Stimulated activated CD4-positive, alpha-beta T cell treated with anti-CD3 and anti-CD28 coated beads, Interleukin-1b, Interleukin-23, amount 100 ng/mL, for 24 hours (primary cell): ENCODE data around the gene URB1.
"Not testable (repeated sequence)": the region's sequence is repeated elsewhere in the genome, so short reads cannot be mapped to it uniquely, and the experiment has no call there.

Experiments
- DNase-seq, 4 experiments: peaks; one replicate each; pipeline ENCODE4 v3.0.0-alpha.2; 2020; ENCODE audit warnings: low read depth in 4 of 4, low spot score in 1 of 4

Gene URB1

GRCh38 chr21:32298148-32298559, 94.7 kb downstream of the URB1 start:
- DNase-seq = no peak

DNA sequence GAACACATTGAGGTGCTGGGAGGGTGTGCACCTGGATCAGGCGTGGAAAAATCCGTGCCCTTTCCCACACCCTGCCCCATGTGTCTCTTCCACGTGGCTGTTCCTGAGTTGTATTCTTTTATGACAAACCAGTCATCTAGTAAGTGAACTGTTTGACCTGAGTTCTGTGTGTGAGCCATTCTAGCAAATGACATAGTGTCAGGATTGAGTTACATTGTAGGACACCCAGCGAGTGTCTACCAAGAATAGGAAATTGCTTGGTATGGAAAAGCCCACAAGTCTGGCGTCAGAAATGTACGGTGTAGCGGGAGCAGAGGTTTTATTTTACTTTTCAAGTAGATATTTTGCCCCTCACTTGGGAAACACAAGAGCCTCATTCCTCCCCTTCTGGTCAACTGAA, 95.4 kb downstream of the URB1 start:
- no peak for DNase-seq

DNA sequence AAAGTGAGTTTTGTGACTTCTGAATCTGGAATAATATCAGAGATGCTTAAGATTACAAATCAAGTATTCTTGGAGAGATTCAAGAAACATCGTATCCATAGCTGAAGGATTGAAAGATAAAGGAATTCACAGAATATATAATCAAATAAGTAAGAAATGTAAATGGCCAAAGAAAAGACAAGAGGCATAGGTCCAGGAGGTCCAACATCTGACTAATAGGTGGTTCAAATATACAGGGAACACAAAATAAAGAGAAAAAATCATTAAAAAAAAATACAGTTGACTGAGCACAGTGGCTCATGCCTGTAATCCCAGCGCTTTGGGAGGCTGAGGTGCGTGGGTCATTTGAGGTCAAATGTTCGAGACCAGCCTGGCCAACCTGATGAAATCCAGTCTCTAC, 107.3 kb downstream of the URB1 start:
- no peak for DNase-seq

GRCh38 chr21:32282992-32283391, 109.8 kb downstream of the URB1 start:
- no peak for DNase-seq

DNA sequence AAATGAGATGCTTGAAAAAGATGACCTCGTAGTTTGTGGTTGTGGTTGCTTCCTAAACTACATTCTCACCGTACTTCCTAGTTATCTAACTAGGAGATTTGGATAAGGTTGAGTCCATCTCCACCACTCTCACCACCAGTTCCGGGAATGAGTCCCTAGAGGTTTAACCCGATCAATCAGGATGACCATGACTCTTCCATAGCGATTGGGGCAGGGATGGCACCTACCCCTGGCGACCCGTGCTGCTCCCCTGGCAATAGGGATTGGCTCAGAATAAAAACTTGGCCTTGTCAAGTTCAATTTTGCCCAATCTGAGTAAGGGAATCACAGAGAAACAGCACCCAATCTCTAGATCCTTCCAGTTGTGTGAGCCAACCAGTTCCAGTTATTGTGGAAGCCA, 111.3 kb downstream of the URB1 start:
- no peak for DNase-seq

- no peak for DNase-seq
These were observed 113.5 kb downstream of the URB1 start for GRCh38 chr21:32279377-32279680.

GRCh38 chr21:32278518-32279376, 114.1 kb downstream of the URB1 start, which contains the start of gene MIS18A:
TSS of gene MIS18A (minus strand) at chr21:32279049. CDS start at chr21:32279014, 35 bp downstream.
- DNase-seq = peak; percentile 93 to 97 (median 95)

DNA sequence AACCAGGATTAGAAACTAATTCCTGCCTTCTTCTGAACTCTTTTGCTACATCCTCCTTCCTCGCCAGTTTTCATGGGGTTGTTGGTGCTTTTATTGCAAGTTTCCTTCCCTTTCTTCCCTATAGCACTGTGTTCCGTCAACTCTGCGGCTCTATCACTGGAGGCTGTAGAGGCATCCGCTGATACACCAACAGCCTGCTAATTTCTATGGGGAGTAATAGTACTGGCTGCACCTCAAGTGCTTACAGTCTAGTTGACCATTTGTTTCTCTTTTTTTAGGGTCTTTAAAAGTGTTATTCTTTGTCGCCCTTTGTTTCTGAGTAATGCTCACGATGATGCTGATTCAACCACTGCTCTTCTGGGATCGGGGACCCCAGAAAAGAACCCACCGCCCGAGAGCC, 114.7 kb downstream of the URB1 start:
- no peak for DNase-seq

- DNase-seq = no peak
These were observed 116.1 kb downstream of the URB1 start for GRCh38 chr21:32276671-32277070.

DNA sequence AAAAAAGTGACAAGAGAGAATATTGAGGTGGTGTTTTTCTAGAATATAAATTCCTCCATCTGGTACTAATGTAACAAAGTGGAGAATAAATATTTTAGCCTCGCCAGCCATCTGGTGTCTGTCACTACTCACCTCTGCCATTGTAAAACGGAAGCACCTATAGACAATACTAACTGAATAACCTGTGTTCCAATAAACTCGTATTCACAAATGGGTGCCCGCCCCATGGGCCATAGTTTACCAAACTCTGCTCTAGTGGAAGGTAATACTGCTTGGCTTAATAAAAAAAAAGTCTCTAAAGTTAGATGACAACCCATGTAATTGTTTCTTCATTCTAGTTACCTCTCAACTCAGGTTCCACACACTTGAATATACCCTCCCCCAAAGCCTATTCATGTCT, 122.1 kb downstream of the URB1 start:
- DNase-seq = no peak

DNA sequence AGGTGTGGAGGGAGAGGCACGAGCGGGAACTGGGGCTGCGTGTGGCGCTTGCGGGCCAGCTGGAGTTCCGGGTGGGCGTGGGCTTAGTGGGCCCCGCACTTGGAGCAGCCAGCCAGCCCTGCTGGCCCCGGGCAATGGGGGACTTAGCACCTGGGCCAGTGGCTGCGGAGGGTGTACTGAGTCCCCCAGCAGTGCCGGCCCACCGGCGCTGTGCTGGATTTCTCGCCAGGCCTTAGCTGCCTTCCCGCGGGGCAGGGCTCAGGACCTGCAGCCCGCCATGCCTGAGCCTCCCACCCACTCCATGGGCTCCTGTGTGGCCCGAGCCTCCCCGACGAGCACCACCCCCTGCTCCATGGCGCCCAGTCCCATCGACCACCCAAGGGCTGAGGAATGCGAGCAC, 127.5 kb downstream of the URB1 start:
- DNase-seq = not testable (repeated sequence)

- DNase-seq = no peak
These were observed 130.9 kb downstream of the URB1 start for GRCh38 chr21:32261929-32262328.
